Stimulated activated CD4-positive, alpha-beta T cell treated with anti-CD3 and anti-CD28 coated beads, Interleukin-1b, Interleukin-23, amount 100 ng/mL, for 48 hours (primary cell): ENCODE data around the gene MAD1L1.
"Not testable (repeated sequence)": the region's sequence is repeated elsewhere in the genome, so short reads cannot be mapped to it uniquely, and the experiment has no call there.

Source experiments
- DNase-seq: peaks from one replicate; pipeline ENCODE4 v3.0.0-alpha.2; 2020

Gene MAD1L1

GRCh38 chr7:2008101-2008935 is 224.4 kb downstream of the MAD1L1 start:
- DNase-seq, result no peak

GRCh38 chr7:2007551-2007950 is 225.2 kb downstream of the MAD1L1 start:
- DNase-seq, result no peak

- DNase-seq, result no peak
These were observed 225.8 kb downstream of the MAD1L1 start for GRCh38 chr7:2006921-2007381.

GRCh38 chr7:2006231-2006771 is 226.4 kb downstream of the MAD1L1 start:
- no peak for DNase-seq

- DNase-seq, result no peak
These were observed 227.0 kb downstream of the MAD1L1 start for GRCh38 chr7:2005786-2006185.

GRCh38 chr7:2004841-2005725 is 227.7 kb downstream of the MAD1L1 start:
- no peak for DNase-seq

GRCh38 chr7:2003931-2004812 is 228.6 kb downstream of the MAD1L1 start:
- no peak for DNase-seq

- DNase-seq, result no peak
These were observed 229.3 kb downstream of the MAD1L1 start for GRCh38 chr7:2003451-2003930.

GRCh38 chr7:2002561-2003450 is 229.9 kb downstream of the MAD1L1 start:
- DNase-seq, result no peak

- DNase-seq, result no peak
These were observed 230.9 kb downstream of the MAD1L1 start for GRCh38 chr7:2001601-2002442.

- DNase-seq, result no peak
These were observed 231.9 kb downstream of the MAD1L1 start for GRCh38 chr7:2000746-2001321.

- DNase-seq, result no peak
These were observed 232.5 kb downstream of the MAD1L1 start for GRCh38 chr7:2000153-2000687.

GRCh38 chr7:1999278-1999984 is 233.3 kb downstream of the MAD1L1 start:
- no peak for DNase-seq

GRCh38 chr7:1998146-1998545 is 234.6 kb downstream of the MAD1L1 start:
- no peak for DNase-seq

- no peak for DNase-seq
These were observed 235.1 kb downstream of the MAD1L1 start for GRCh38 chr7:1997537-1998076.

- DNase-seq, result no peak
These were observed 235.9 kb downstream of the MAD1L1 start for GRCh38 chr7:1996816-1997215.

- DNase-seq, result not testable (repeated sequence)
These were observed 236.8 kb downstream of the MAD1L1 start for GRCh38 chr7:1995911-1996420.

GRCh38 chr7:1995426-1995825 is 237.3 kb downstream of the MAD1L1 start:
- DNase-seq, result no peak
